Measurements from ENCODE around the gene SH3RF1. TPM values are rescaled to one million over a fixed set of nuclear protein-coding genes. Genes with fewer than 3 reads are reported as not detected.

The SH3RF1 gene
- total RNA-seq, 1 experiment from 2014 or later = 59.5 TPM

DNA sequence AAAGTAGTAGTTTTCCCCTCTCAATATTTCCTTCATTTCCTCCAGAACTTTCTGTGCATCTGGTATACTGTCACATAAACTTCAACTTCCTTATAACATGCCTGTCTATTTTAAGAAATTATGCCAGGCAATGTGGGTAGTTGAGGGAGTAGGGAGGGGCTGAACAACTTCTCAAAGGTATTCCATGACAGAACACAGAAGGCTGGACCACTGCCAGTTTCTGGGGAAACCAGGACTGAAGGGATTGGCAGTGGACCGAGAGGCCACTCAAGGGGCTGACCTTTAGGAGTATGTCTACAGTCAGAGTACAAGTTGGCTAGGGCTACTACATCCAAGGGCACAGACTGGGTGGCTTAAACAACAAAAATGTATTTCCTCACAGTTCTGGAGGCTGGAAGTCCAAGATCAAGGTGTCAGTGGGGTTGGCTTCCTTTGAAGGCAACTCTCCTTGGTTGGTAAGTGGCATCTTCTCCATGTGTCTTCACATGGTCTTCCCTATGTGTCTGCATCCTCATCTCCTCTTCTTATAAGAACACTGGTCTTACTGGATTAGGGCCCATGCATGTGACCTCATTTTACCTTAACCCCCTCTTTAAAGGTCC lies 6.9 kb downstream of the SH3RF1 start:
- no peak overlapping the region for H2AFZ ChIP-seq (ENCODE audit: low read depth, low read length, poor library complexity, severe bottlenecking)
- H3K9me2 ChIP-seq (ENCODE audit: insufficient read depth) = no peaks in the 10 kb centered on the region
- peaks cover 20 to 69% of the 10 kb centered on the region in 2 experiments; a peak in 3 of 4 replicates for H3K4me1 ChIP-seq (ENCODE audit: control insufficient read depth in 1 of 2, insufficient read depth in 2 of 2, low read length in 2 of 2)
- intact Hi-C loops (cut with micrococcal nuclease) = no loop called here
- no TSS peak for BruUV-seq (replicated peaks)
- no peak overlapping the region for H3K4me3 ChIP-seq (replicated peaks in 1 of 2; ENCODE audit: low read depth in 1 of 2, low read length in 2 of 2)
- TF ChIP-seq EZH2 (IDR thresholded peaks at IDR 0.05) = no peak
- H3K36me3 ChIP-seq (ENCODE audit: control insufficient read depth in 1 of 2, insufficient read depth in 2 of 2, low read length in 2 of 2) = peaks cover 9 to 44% of the 10 kb centered on the region in 2 experiments
- CTCF ChIA-PET = no interaction called here
- POLR2A ChIA-PET = no interaction called here
- DNase-seq (ENCODE audit: low read depth, low spot score) (no peak), ATAC-seq (no peak)
- no peak overlapping the region for H3K9ac ChIP-seq (ENCODE audit: low read length)
- peaks cover 100% of the 10 kb centered on the region for H3K79me2 ChIP-seq (ENCODE audit: insufficient read depth, low read length)
- H3K9me3 ChIP-seq (ENCODE audit: control insufficient read depth in 1 of 2, insufficient read depth in 1 of 2, low read depth in 1 of 2, low read length in 2 of 2) = no peaks in the 10 kb centered on the region
- no peak overlapping the region for H3K27ac ChIP-seq (ENCODE audit: low read depth, low read length)
- no peaks in the 10 kb centered on the region for H3K27me3 ChIP-seq (ENCODE audit: insufficient read depth, low read length)
- no peaks in the 10 kb centered on the region; the same call in 1 of the 2 replicates for H4K20me1 ChIP-seq (ENCODE audit: insufficient read depth)
- RAD21 ChIA-PET (ENCODE audit: low non-redundant PET in 1 of 2, low total read pairs in 2 of 2, uncharacterized antibody in 2 of 2, unreplicated experiment in 2 of 2) = no interaction called here
- no peak overlapping the region for H3K4me2 ChIP-seq (ENCODE audit: low read length)

DNA sequence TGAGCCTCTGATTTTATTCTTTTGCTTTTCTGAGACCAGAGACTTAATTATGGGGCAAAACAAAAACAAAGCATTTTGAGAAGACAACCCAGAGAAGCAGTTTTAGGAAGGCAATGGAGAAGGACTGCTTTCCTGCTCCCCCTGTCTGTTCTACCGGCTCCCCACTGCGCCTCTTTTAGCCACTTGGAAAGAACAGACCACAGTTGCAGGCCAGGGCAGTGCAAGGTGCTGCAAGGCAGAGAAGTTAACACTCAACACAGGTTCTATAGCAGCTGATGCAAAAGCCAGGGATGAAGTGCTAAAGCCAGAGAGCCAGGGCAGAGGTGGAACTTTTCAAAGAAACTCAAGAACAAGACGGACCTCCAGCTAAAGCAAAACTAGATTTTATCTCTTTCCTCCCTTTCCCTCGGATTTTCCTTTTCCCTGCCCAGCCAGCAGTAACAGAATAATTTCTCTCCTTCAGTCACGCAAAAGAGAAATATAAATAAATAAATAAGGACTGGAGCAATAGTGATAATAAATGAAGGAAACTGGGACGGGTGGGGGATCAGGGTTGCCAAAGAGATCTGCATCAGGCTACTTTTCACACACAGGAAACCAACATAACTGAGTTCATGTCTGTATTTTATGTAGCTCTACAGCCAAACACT lies 10.4 kb downstream of the SH3RF1 start:
- Histone ChIP-seq H4K20me1 (ENCODE audit: insufficient read depth) (no peaks in the 10 kb centered on the region), H3K4me2 (ENCODE audit: low read length) (peak overlapping the region; percentile 10; the same call in 1 of the 2 replicates), H2AFZ (ENCODE audit: low read depth, low read length, poor library complexity, severe bottlenecking) (no peak overlapping the region), H3K36me3 (ENCODE audit: control insufficient read depth in 1 of 2, insufficient read depth in 2 of 2, low read length in 2 of 2) (peaks cover 4 to 26% of the 10 kb centered on the region in 2 experiments; a peak in 3 of 4 replicates), H3K27me3 (ENCODE audit: insufficient read depth, low read length) (no peaks in the 10 kb centered on the region), H3K4me1 (ENCODE audit: control insufficient read depth in 1 of 2, insufficient read depth in 2 of 2, low read length in 2 of 2) (peaks cover 36 to 74% of the 10 kb centered on the region in 2 experiments), H3K9me2 (ENCODE audit: insufficient read depth) (no peaks in the 10 kb centered on the region), H3K4me3 (replicated peaks in 1 of 2; ENCODE audit: low read depth in 1 of 2, low read length in 2 of 2) (no peak overlapping the region), H3K9ac (ENCODE audit: low read length) (no peak overlapping the region), H3K27ac (ENCODE audit: low read depth, low read length) (no peak overlapping the region), H3K79me2 (ENCODE audit: insufficient read depth, low read length) (peaks cover 100% of the 10 kb centered on the region), H3K9me3 (ENCODE audit: control insufficient read depth in 1 of 2, insufficient read depth in 1 of 2, low read depth in 1 of 2, low read length in 2 of 2) (no peaks in the 10 kb centered on the region)
- TF ChIP-seq TCF7L2 (IDR thresholded peaks at IDR 0.05; ENCODE audit: borderline replicate concordance, extremely low read depth, insufficient read depth, insufficient read length) (no peak), POLR2A (IDR thresholded peaks at IDR 0.05; ENCODE audit: borderline replicate concordance, extremely low read depth, insufficient read depth, insufficient read length) (no peak), SIN3A (IDR thresholded peaks at IDR 0.05; ENCODE audit: low read depth) (no peak), EZH2 (IDR thresholded peaks at IDR 0.05) (no peak), EGR1 (IDR thresholded peaks at IDR 0.05; ENCODE audit: low read depth) (no peak), CBX3 (IDR thresholded peaks at IDR 0.05; ENCODE audit: low read depth) (no peak)
- TF ChIP-seq, protein P1, sequence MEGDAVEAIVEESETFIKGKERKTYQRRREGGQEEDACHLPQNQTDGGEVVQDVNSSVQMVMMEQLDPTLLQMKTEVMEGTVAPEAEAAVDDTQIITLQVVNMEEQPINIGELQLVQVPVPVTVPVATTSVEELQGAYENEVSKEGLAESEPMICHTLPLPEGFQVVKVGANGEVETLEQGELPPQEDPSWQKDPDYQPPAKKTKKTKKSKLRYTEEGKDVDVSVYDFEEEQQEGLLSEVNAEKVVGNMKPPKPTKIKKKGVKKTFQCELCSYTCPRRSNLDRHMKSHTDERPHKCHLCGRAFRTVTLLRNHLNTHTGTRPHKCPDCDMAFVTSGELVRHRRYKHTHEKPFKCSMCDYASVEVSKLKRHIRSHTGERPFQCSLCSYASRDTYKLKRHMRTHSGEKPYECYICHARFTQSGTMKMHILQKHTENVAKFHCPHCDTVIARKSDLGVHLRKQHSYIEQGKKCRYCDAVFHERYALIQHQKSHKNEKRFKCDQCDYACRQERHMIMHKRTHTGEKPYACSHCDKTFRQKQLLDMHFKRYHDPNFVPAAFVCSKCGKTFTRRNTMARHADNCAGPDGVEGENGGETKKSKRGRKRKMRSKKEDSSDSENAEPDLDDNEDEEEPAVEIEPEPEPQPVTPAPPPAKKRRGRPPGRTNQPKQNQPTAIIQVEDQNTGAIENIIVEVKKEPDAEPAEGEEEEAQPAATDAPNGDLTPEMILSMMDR (IDR thresholded peaks at IDR 0.05 in 2 of 3, conservative IDR thresholded peaks at IDR 0.05 in 1 of 3; ENCODE audit: borderline replicate concordance in 1 of 3, insufficient read depth in 1 of 3, low read depth in 2 of 3, low read length in 2 of 3) = no peak
- TF ChIP-seq, protein P2, sequence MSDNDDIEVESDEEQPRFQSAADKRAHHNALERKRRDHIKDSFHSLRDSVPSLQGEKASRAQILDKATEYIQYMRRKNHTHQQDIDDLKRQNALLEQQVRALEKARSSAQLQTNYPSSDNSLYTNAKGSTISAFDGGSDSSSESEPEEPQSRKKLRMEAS (IDR thresholded peaks at IDR 0.05) = no peak
- ChIA-PET RAD21 (ENCODE audit: low non-redundant PET in 1 of 2, low total read pairs in 2 of 2, uncharacterized antibody in 2 of 2, unreplicated experiment in 2 of 2) (interaction anchor here in 1 of 2 experiments (0.5 kb wide), 1 partner anchor 205 kb away, joined by 6 read pairs; no protein-coding TSS in a partner anchor), POLR2A (no interaction called here), CTCF (interaction anchor here (1.0 kb wide), 1 partner anchor 8 kb away, joined by 3 read pairs; no protein-coding TSS in a partner anchor)
- DNase-seq (ENCODE audit: low read depth, low spot score) = no peak
- no TSS peak for BruUV-seq (replicated peaks)
- ATAC-seq = no peak
- intact Hi-C loops (cut with micrococcal nuclease) = no loop called here
